HG03135 (cell line): Measurements from ENCODE around the gene LDLRAD3.

Experiments
- ATAC-seq: cut with Tn5 transposase; IDR thresholded peaks from one replicate; pipeline ENCODE4 v1.9.1; 2021; ENCODE audit warnings: mild to moderate bottlenecking, moderate library complexity; ENCODE audit not compliant: unreplicated experiment

The LDLRAD3 gene

GRCh38 chr11:36015799-36016198, 71.9 kb downstream of the LDLRAD3 start:
- ATAC-seq = no peak

- no peak for ATAC-seq
These were observed 72.4 kb downstream of the LDLRAD3 start for GRCh38 chr11:36016263-36016662.

DNA sequence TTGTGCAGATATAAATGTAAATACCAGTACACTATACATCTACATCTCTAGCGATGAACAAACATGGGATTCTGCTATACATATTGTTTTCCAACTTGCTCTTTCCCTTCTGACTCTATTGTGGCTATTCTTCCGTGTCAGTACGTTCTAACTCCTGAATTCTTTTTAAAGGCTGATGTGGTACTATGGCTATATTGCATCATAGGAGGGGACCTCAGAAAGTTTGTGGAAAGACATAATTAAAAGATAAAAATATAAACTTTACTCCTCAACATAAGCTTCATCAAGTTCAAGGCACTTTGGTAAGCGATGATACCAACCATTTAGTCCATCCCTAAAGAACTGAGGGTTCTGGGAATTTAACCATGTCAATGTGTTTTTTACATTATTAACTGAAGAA, 72.8 kb downstream of the LDLRAD3 start:
- ATAC-seq = no peak

- no peak for ATAC-seq
These were observed 75.2 kb downstream of the LDLRAD3 start for GRCh38 chr11:36019005-36019596.

DNA sequence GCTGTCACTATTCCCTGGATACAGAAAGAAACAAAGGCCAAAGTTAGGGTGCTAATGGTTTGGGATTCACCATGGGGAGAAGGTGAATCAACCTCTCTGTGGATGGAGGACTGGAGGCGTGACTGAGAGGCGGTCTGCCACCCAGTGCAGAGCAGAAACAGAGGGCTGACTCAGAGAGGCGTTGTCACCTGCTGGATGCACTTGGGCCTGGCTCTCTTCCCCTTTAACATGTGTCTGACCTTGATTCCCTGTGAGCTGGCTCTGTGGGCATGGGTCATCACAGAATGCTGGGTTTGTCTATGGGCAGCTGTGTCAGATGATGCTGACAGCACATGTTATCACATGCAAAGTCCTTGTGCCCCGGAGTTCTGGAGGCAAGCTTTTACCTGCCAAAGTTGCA, 75.9 kb downstream of the LDLRAD3 start:
- no peak for ATAC-seq

DNA sequence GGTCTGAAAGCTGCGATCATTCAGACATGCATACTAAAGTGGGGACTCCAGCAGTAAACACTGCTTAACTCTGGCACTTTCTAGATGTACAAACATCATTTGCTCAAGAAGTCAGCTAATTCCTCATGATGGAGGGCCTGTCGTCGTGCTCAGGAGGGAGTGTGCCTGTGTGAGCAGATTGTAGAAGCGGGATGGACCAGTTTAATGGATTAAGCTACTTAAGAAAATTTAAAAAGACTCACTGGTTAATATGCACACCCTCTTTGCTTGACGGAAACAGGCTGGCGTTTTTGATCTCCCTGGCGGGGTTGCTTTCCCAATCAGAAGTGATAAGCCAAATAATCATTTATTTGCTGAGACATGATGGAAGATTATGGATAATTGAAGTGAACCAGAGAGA, 79.0 kb downstream of the LDLRAD3 start:
- no peak for ATAC-seq

GRCh38 chr11:36023922-36024321, 80.1 kb downstream of the LDLRAD3 start:
- no peak for ATAC-seq

DNA sequence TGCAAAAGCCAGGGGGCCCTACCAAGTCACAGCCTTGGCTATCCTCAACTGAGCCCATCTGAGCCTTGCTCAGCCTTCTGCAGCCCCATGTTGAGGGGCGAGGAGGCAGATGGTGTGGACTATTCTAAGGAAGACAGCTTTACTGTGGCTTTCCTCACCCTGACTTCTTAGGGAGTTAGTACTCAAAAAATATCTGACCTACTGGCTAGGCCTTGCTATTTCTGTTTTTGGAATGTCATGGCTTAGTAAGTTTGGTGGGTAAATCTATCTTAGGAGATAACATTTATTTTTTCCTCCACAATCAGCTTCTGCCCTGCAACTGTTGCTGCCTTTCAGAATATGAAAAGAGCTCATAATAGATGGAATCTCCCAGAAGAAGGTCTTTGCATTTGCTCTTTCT, 80.9 kb downstream of the LDLRAD3 start:
- no peak for ATAC-seq

- ATAC-seq = no peak
These were observed 82.6 kb downstream of the LDLRAD3 start for GRCh38 chr11:36026315-36026968.

- ATAC-seq = no peak
These were observed 83.9 kb downstream of the LDLRAD3 start for GRCh38 chr11:36027731-36028130.

DNA sequence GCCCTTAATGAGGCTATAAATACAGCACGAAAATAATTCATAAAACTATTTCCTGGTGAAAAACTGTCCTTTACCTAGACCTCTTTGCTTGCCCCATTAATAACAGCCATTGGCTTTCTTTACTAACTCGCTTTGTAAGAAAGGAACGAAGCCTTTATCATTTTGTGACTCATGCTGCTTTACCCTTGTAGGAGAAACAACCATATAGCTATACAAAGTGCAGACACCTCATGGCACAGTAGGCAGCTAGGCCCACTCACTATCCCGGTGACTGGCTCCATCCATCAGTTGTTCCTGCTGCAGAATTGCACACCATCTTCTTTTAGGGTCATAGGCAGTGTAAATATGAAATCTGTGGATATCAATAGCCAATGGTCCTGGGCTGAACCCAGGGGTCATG, 85.8 kb downstream of the LDLRAD3 start:
- no peak for ATAC-seq

GRCh38 chr11:36030731-36031281, 86.9 kb downstream of the LDLRAD3 start:
- no peak for ATAC-seq

DNA sequence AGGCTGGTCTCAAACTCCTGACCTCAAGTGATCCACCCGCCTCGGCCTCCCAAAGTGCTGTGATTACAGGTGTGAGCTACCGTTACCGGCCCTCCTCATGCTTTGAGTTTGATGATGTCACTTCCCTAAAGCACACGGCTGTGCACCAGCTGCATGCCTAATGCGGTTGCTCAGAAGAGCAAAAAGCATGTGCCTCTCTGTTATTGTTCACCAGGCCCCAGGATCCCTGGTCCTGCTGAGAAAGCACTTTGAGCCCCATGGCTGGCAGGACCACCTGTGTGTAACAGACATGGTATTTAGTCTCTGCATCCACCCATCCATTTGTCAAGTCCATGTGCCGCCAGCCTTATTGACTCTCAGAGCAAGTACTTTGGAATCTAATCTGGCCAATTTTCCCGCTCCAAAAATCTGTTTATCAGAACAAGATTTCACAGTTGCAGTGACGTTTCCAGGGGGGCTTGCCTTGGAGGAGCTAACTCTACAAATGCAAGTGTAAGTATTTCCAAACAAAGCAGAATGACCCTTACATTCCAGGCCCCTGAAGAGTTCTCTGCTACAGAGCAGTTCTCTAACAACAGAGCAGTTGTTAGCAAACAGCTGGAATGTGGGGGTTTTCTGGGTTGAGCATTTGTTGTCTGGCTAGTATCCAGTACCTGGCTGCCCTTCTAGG, 89.4 kb downstream of the LDLRAD3 start:
- ATAC-seq = no peak

- no peak for ATAC-seq
These were observed 90.1 kb downstream of the LDLRAD3 start for GRCh38 chr11:36033936-36034335.

DNA sequence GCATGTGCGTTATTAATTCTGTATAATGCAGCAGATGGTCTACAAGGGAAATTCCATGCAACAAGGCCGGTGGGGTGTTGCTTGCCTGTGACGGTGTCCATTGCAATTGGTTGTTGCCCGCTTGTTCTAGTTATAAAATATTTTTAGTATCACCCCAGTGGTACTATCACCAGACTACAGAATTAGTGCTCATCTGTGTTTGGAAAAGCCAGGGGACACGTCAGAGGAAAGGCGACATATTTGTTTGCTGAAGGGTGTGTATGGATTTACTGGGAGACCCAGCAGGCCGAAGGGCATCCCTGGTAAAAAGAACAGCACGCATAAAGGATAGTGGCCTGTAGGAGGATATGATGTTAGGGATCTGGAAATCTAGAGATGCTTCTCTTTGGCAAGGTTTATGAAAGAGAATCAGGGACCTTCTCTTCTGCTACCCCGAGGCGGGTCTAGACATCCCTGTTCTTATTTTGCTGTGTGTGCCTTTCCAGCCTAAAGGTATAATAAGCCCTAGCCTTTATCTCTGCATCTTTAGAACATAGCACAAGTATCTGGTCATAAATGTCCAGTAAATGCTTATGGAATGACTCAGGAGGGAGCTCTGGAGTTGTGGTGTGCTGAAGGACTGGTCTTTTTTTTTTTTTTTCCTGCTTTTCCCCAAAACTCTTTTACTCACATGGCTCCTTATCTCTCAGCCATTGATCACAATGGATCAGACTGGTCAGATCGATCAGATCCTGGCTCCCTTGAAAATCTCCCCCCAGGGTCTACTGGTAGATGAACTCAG, 90.9 kb downstream of the LDLRAD3 start:
- ATAC-seq = no peak

DNA sequence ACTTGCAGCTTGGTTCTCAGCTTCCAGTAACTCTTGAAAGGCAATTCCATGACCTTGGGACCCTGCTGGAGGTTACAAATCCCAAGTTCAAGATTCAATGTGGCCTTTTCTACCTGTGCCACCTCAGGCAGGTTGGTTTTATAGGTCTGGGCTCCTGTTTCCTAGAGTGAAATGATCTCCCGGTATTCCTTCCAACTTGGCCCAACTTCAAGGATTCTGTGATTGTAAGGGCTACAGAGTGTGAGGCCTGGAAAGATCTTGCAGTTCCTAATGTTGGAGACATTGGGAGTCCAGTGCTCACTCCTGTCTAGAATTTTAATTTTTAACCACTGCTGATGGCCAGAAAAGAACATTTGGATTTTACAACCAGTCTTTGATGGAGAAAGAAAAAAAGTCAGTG, 91.6 kb downstream of the LDLRAD3 start:
- ATAC-seq = no peak

- no peak for ATAC-seq
These were observed 92.1 kb downstream of the LDLRAD3 start for GRCh38 chr11:36035999-36036398.

- ATAC-seq = no peak
These were observed 93.2 kb downstream of the LDLRAD3 start for GRCh38 chr11:36037031-36037430.

GRCh38 chr11:36038541-36038940, 94.7 kb downstream of the LDLRAD3 start:
- ATAC-seq = no peak

- no peak for ATAC-seq
These were observed 95.6 kb downstream of the LDLRAD3 start for GRCh38 chr11:36039471-36039870.

DNA sequence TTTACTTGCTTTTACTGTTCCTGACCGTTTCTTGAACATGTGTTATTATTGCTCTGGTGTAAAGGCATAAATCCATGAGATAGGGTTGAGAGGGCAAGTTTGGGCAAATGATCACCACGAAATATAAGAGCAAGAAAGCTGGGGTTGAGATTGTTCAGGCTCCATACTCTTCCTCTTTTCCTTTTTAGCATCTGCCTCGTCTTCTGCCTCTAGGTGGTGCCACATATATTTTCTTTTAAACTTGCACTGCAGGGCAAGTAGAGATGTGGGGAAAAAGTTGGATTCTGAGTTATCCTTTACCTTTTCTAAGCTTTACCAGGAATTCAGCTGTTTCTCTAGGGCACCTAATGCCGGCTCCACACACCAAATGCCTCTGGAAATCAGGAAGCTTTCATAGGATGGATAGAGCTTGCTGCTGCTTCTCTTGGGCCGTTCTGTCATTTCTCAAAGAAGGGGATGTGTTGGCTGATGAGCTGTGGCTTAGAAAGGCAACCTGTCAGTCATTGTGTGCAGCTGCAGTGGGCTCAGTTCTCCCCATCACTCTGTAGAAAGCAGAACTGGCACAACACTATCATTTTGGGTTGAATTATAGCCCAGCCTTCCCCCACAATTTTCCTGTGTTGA, 98.2 kb downstream of the LDLRAD3 start:
- ATAC-seq = no peak
